GM18951 (cell line): ENCODE results near the gene EXOC6B.

ENCODE experiments used
- POLR2A ChIP-seq: IDR thresholded peaks from 4 replicates; pipeline ENCODE4 v1.6.1; 2011; ENCODE audit warnings: mild to moderate bottlenecking; ENCODE audit not compliant: insufficient read length, insufficient read depth; ENCODE audit errors: extremely low read depth
- in situ Hi-C: fragments of 300-500 bp; cut with MboI; formaldehyde crosslinking; loops from one replicate; pipeline ENCODE4 v1.12.0; 2022; ENCODE audit warnings: low sequenced_read_pairs, mixed read lengths, inconsistent platforms; ENCODE audit not compliant: unreplicated experiment

EXOC6B gene

DNA sequence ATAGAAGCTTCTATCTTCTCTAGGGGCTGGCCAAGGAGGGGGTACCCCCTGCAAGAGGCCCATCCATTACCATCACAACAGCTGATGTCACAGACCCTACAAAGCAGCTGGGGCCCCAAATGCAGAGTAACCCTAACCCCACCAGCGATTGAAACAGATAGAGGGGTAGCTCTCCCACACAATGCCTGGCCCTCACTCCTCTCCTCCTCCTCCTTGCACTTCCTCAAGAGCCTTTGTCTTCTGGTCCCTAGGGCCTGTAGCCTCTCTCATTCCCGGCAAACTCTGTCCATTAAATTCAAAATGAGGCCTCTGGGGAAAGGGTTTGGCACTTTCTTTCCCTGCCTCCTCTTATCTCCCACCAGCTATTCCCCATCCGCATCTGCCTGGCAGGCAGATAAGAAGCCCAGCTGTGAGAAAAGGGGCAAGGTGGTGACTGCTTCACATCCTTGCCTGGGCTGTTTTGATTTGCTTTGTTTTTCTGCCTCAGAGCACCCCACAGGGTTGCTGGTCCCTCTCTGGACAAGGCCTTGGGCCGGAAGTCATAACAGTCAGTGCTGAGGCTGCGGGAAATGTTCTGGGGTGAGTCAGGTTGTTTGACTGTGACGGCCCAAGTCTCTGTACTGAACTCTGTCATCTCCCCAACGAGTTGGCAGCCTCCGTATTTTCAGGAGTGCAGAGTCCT lies 652.1 kb downstream of the EXOC6B start:
- in situ Hi-C loops = no loop called here
- no peak for TF ChIP-seq POLR2A

DNA sequence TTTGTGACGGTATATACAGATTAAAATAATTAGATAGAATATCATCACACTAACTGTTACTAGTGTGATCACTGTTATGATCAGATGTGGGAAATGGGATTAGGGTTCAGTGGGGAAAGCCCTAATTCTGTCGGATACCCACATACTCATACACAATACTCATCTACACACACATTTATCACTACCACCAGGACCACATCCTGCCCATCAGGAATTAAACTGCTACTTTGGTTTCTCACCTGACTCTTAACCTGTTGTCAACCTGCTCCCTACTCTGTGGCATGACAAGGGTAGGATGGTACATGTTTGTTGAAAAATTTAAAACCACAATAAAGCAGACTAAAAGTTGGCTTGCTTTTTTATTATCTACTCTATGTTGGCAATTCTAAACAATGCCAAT lies 653.4 kb downstream of the EXOC6B start:
- in situ Hi-C loops = no loop called here
- no peak for TF ChIP-seq POLR2A

DNA sequence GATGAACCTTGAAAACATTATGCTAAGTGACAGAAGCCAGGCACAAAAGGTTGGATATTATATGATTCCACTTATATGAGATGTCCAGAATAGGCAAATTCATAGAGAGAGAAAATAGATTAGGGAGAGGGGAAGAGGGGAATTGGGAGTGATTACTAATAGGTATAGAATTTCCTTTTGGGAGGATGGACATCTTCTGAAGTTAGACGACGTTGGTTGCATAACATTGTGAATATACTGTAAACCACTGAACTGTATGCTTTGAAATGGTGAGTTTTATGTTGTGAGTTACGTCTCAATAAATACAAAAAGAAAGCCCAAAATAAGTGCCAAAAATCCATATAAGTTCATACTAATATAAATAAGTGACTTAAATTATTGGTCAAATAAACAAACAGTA lies 659.6 kb downstream of the EXOC6B start:
- in situ Hi-C loops = no loop called here
- no peak for TF ChIP-seq POLR2A

DNA sequence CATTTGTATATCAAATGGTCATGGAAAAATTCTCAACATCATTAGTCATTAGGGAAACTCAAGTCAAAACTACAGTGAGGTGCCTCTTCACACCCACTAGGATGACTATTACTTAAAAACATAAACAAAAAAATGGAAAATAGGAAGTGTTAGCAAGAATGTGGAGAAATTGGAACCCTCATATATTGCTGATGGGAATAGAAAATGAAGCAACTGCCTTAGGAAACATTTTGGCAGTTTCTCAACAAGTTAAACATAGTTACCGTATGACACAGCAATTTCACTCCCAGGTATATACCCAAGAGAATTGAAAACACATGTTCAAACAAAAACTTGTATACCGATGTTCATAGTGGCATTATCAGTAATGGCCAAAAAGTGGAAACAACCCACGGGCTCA lies 660.0 kb downstream of the EXOC6B start:
- TF ChIP-seq POLR2A = no peak
- in situ Hi-C loops = no loop called here

DNA sequence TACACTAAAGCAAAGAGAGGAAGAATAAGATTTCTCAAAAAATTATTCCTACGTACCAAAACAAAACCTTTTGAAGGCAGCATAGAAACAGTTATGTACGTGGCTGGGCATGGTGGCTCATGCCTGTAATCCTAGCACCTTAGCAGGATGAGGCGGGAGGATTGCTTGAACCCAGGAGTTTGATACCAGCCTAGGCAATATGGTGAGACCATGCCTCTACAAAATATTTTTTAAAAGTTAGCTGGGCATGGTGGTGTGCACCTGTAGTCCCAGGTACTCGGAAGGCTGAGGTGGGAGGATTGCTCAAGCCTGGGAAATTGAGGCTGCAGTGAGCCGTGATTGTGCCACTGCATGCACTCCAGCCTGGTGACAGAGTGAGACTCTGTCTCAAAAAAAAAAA lies 663.3 kb downstream of the EXOC6B start:
- in situ Hi-C loops = no loop called here
- no peak for TF ChIP-seq POLR2A

DNA sequence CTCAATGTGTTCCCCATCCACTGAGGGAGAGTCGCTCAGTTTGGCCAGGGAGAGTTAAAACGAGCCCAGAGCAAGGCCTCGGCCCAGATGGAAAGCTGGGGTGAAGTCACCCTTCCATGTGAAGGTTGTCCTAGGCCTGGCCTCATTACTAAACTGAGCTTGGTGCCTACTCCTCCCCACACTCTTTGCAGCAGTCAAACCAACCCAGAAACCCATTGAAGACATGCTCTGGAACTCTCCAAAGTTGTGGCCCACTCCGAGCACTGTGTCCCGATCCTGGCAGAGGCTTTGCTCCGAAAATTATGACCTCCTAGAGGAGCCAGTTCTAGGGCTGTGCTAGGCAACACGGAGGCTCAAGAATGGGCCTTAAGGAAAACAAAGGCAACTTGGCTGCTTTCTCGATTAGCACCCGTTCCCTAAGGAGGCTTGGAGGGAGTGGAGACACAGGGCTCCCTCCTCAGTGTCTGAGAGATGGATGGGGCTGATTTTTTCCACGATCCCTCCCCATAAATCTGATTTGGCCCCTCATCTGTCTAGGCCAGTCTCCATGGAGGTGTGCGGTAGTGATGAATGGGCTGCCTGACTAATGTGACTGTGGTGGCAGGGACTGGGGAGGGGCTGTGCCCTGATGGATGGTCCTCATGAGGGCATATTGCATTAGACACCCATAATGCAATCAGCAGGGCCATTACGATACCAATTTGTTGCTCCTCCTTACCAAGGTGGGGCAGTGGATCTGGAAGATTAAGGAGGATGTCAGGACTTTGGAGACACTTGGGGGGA lies 666.4 kb downstream of the EXOC6B start:
- no peak for TF ChIP-seq POLR2A
- in situ Hi-C loops = loop anchor here (10.0 kb wide), 1 partner anchor 605 kb away; no protein-coding TSS in a partner anchor

DNA sequence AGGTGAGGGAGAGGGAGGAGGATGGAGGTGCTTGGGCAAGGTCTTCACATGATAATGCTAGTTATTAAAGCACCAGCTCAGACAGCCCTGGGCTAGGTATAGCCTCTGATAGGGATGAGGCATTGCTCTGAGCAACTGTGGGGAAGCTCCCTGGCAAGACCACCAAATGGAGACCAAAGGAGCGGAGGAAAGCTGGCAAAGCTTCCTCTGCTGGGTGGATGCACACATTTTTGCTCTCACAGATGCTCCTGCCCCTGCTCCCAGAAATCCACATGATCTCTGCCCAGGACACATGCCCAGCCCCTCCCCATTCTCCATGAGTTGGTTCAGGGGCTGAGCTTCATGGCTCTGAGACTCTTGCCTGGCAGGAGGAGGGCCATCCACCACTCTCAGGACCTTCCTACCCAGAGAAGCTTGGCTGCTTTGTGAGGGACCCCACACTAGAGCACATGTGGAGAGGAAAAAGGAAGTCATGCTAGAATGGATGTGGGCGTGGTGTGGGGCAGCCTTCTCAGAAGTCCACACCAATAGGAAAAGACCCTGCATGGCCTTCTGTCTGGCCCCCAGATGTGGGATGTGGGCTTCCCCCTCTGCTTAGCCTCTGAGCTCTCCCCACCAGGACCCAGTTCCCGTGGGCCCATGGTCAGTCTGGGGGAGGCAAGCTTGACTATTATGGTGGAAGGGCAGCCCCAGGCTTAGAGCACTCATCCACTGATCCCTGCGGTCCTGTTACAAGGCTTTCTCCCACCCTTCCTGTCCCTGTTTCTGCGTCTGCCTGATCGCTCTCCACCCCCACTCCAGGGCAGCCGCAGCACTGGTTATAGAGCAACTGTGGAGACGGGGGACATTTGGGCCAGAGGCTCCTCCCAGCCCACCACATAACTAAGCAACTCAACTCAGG lies 667.7 kb downstream of the EXOC6B start:
- in situ Hi-C loops = loop anchor here (10.0 kb wide), 1 partner anchor 603 kb away; no protein-coding TSS in a partner anchor
- no peak for TF ChIP-seq POLR2A

DNA sequence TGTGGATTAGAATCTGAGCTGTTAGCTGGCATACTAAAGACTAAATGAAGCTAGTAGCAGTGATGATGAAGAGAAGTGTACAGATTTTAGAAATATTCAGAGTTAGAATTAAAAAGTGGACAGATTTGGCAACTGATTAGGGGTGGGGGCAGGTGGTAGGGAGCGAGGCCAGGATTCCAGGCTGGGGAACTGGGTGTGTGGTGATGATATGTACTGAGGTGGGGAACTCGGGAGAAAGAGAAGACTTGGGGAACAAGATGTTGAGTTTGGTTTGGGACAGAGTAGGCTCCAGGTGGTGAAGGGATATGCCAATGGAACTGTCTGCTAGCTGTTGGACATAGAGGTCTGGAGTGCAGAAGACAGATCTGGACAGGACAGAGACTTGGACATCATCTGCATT lies 669.0 kb downstream of the EXOC6B start:
- in situ Hi-C loops = loop anchor here (10.0 kb wide), 1 partner anchor 602 kb away; no protein-coding TSS in a partner anchor
- no peak for TF ChIP-seq POLR2A

DNA sequence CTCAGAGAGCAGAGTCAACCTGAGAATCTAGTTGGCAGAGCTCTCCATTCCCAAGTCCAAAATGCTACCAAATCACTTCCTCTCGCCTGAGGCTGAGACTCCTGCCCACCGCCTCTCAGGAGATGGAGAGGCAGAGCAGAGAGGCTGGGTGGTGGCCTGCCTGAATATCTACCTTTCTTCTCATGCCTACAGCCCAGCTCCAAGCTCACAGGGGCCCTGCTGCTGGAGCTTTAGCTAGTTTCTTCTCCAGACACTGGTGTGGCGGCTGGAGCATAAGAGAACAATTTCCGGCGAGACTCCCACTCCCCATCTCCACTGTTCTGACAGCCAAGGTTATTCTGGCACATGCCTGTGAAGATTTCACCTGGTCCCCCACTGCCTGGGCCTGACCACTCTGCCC lies 670.1 kb downstream of the EXOC6B start:
- in situ Hi-C loops = loop anchor here (10.0 kb wide), 1 partner anchor 601 kb away; no protein-coding TSS in a partner anchor

DNA sequence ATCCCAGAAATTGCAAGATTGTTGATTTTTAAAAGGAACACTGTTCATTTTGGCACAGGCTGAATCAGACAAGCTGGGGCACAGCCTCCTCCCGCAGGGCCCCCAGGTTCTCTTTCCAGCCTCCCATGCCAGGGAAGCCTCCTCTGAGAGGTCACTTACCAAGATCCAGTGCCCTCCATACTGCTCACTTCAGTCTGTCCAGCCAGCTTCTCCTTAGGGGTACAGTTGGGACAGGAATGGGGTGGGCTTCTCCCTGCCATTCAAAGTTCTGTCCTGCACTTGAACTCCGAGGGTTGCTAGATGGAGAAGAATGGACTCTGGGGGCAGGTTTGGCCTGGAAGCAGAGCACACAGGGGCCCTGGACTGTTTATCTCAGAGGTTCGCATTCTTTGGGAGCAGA lies 670.7 kb downstream of the EXOC6B start:
- in situ Hi-C loops = loop anchor here (10.0 kb wide), 1 partner anchor 600 kb away; no protein-coding TSS in a partner anchor
- no peak for TF ChIP-seq POLR2A

More for the DNA sequence above, 670.1 kb downstream of the EXOC6B start:
- no peak for TF ChIP-seq POLR2A

DNA sequence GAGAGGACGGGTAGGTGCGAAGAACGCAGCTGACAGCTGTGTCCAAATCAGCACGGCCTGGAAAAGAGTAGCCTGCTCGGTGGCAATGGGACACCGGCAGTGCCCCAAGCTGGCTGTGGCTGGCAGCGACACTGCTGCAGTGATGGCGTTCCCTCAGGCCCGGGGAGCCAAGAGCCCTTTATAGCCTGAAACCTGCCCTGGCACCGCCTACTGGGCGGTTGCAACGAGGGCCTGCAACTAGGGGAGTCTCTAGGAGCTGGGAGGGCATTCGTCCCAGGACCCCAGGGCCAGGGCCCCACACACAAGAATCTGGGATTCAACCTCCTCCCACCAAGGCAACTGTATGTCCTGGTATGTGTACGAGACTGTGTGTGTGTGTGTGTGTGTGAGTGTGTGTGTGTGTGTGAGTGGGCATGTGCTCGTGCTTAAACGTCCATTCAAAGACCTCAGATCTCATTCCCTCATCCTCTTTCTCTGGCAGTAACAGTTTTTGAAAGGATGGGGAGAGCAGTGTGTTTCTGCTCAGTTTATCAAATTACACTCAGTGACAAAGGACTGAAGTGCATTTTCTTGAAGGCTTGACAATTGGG lies 671.4 kb downstream of the EXOC6B start:
- in situ Hi-C loops = loop anchor here (10.0 kb wide), 1 partner anchor 600 kb away; no protein-coding TSS in a partner anchor
- TF ChIP-seq POLR2A = no peak

DNA sequence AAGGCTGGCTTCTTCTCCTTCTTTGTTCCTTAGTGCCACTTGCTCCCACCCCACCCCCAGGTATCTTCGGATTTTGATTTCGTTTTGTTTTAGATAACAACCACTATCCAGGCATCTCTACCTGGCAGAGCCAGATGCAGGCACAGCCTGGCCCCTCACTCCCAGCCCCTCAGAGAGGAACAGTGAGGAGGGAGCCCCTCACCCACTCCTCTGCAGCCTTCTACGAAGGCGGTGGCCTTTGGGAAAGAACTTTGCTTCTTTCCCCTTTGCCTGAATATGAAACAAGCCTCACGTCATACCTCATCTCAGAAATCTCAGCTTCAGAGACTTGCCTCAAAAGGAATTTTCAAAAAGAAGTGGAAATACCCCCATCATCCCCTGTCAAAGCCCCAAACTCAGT lies 671.9 kb downstream of the EXOC6B start:
- no peak for TF ChIP-seq POLR2A
- in situ Hi-C loops = loop anchor here (10.0 kb wide), 1 partner anchor 599 kb away; no protein-coding TSS in a partner anchor
